ENCODE results near the gene MAG.

The MAG gene

GRCh38 chr19:35267353-35267817, 24.6 kb upstream of the MAG start (continued):
- TF ChIP-seq ZNF23 (tag by site-specific recombination; IDR thresholded peaks at IDR 0.05; ENCODE audit: borderline replicate concordance) (no peak), ZNF558 (tag by site-specific recombination; IDR thresholded peaks at IDR 0.05) (no peak), ZNF239 (tag by site-specific recombination; IDR thresholded peaks at IDR 0.05) (no peak), ZNF830 (tag by site-specific recombination; IDR thresholded peaks at IDR 0.05; ENCODE audit: low read depth) (no peak), ZNF747 (tag by site-specific recombination; IDR thresholded peaks at IDR 0.05) (no peak), GFI1B (tag by site-specific recombination; IDR thresholded peaks at IDR 0.05) (peak; percentile 28; the same call in 1 of the 2 replicates), OSR2 (tag by site-specific recombination; IDR thresholded peaks at IDR 0.05) (no peak), ZNF350 (tag by site-specific recombination; IDR thresholded peaks at IDR 0.05) (no peak), SP2 (tag by site-specific recombination; IDR thresholded peaks at IDR 0.05) (peak; percentile 74), KLF10 (tag by site-specific recombination; IDR thresholded peaks at IDR 0.05) (no peak), ZBTB20 (tag by site-specific recombination; IDR thresholded peaks at IDR 0.05) (peak; percentile 94), MEIS1 (CRISPR knock-in tag; IDR thresholded peaks at IDR 0.05; ENCODE audit: borderline replicate concordance) (no peak), ZNF16 (tag by site-specific recombination; IDR thresholded peaks at IDR 0.05; ENCODE audit: low read depth) (no peak), ZNF776 (tag by site-specific recombination; IDR thresholded peaks at IDR 0.05; ENCODE audit: borderline replicate concordance) (no peak), ZBTB6 (tag by site-specific recombination; IDR thresholded peaks at IDR 0.05) (0 out of 2 replicates have a peak, but pooled peaks have one; percentile 9), KLF9 (tag by site-specific recombination; IDR thresholded peaks at IDR 0.05; ENCODE audit: low read depth) (peak; percentile 6; the same call in 1 of the 2 replicates), BCL6B (tag by site-specific recombination; IDR thresholded peaks at IDR 0.05) (no peak), ZSCAN30 (tag by site-specific recombination; IDR thresholded peaks at IDR 0.05) (no peak), ZNF514 (tag by site-specific recombination; IDR thresholded peaks at IDR 0.05) (no peak), ZBTB48 (tag by site-specific recombination; IDR thresholded peaks at IDR 0.05) (peak; percentile 85), ZNF510 (tag by site-specific recombination; IDR thresholded peaks at IDR 0.05; ENCODE audit: insufficient replicate concordance) (no peak), ZNF146 (tag by site-specific recombination; IDR thresholded peaks at IDR 0.05) (no peak), ZNF341 (tag by site-specific recombination; IDR thresholded peaks at IDR 0.05; ENCODE audit: low read depth) (no peak), ZNF138 (tag by site-specific recombination; IDR thresholded peaks at IDR 0.05; ENCODE audit: borderline replicate concordance) (0 out of 2 replicates have a peak, but pooled peaks have one; percentile 6), PRDM1 (tag by site-specific recombination; IDR thresholded peaks at IDR 0.05) (no peak), KLF1 (tag by site-specific recombination; IDR thresholded peaks at IDR 0.05) (peak; percentile 46; the same call in 1 of the 2 replicates)
- TF ChIP-seq, protein P1, sequence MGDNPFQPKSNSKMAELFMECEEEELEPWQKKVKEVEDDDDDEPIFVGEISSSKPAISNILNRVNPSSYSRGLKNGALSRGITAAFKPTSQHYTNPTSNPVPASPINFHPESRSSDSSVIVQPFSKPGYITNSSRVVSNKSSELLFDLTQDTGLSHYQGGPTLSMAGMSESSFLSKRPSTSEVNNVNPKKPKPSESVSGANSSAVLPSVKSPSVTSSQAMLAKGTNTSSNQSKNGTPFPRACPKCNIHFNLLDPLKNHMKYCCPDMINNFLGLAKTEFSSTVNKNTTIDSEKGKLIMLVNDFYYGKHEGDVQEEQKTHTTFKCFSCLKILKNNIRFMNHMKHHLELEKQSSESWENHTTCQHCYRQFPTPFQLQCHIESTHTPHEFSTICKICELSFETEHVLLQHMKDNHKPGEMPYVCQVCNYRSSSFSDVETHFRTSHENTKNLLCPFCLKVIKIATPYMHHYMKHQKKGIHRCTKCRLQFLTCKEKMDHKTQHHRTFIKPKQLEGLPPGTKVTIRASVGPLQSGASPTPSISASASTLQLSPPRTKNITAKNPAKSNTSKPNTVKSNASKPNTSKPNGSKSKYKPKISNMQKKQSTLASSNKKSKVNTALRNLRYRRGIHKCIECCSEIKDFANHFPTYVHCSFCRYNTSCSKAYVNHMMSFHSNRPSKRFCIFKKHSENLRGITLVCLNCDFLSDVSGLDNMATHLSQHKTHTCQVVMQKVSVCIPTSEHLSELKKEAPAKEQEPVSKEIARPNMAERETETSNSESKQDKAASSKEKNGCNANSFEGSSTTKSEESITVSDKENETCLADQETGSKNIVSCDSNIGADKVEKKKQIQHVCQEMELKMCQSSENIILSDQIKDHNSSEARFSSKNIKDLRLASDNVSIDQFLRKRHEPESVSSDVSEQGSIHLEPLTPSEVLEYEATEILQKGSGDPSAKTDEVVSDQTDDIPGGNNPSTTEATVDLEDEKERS (tag by site-specific recombination; IDR thresholded peaks at IDR 0.05), result no peak
- TF ChIP-seq, protein P2, sequence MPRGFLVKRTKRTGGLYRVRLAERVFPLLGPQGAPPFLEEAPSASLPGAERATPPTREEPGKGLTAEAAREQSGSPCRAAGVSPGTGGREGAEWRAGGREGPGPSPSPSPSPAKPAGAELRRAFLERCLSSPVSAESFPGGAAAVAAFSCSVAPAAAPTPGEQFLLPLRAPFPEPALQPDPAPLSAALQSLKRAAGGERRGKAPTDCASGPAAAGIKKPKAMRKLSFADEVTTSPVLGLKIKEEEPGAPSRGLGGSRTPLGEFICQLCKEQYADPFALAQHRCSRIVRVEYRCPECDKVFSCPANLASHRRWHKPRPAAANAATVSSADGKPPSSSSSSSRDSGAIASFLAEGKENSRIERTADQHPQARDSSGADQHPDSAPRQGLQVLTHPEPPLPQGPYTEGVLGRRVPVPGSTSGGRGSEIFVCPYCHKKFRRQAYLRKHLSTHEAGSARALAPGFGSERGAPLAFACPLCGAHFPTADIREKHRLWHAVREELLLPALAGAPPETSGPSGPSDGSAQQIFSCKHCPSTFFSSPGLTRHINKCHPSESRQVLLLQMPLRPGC (tag by site-specific recombination; IDR thresholded peaks at IDR 0.05), result peak; percentile 34; the same call in 1 of the 2 replicates
- TF ChIP-seq, protein P3, sequence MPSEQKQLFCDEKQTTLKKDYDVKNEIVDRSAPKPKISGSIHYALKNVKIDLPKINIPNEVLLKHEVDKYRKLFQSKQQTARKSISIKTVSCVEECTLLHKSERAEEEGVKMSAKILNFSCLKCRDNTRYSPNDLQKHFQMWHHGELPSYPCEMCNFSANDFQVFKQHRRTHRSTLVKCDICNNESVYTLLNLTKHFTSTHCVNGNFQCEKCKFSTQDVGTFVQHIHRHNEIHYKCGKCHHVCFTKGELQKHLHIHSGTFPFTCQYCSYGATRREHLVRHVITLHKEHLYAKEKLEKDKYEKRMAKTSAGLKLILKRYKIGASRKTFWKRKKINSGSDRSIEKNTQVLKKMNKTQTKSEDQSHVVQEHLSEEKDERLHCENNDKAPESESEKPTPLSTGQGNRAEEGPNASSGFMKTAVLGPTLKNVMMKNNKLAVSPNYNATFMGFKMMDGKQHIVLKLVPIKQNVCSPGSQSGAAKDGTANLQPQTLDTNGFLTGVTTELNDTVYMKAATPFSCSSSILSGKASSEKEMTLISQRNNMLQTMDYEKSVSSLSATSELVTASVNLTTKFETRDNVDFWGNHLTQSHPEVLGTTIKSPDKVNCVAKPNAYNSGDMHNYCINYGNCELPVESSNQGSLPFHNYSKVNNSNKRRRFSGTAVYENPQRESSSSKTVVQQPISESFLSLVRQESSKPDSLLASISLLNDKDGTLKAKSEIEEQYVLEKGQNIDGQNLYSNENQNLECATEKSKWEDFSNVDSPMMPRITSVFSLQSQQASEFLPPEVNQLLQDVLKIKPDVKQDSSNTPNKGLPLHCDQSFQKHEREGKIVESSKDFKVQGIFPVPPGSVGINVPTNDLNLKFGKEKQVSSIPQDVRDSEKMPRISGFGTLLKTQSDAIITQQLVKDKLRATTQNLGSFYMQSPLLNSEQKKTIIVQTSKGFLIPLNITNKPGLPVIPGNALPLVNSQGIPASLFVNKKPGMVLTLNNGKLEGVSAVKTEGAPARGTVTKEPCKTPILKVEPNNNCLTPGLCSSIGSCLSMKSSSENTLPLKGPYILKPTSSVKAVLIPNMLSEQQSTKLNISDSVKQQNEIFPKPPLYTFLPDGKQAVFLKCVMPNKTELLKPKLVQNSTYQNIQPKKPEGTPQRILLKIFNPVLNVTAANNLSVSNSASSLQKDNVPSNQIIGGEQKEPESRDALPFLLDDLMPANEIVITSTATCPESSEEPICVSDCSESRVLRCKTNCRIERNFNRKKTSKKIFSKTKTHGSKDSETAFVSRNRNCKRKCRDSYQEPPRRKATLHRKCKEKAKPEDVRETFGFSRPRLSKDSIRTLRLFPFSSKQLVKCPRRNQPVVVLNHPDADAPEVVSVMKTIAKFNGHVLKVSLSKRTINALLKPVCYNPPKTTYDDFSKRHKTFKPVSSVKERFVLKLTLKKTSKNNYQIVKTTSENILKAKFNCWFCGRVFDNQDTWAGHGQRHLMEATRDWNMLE (tag by site-specific recombination; conservative IDR thresholded peaks at IDR 0.05; ENCODE audit: low read depth), result no peak
